GM23338 (cell line): Measurements from ENCODE around the gene GUCA1A.
"Not testable (repeated sequence)": the region's sequence is repeated elsewhere in the genome, so short reads cannot be mapped to it uniquely, and the experiment has no call there.

ENCODE experiments used
- CREB1 ChIP-seq: fragments of 250-450 bp; sonication (Bioruptor Pico); IDR thresholded peaks from 2 replicates; pipeline ENCODE4 v1.5.0; 2020; ENCODE audit warnings: low read depth, mild to moderate bottlenecking, moderate library complexity
- CTCF ChIP-seq, 2 experiments: fragments of 200-600 bp in 1 of 2; sonication (generic) in 1 of 2; conservative IDR thresholded peaks; 2 replicates each; pipeline versions ENCODE4 v1.5.1 to v1.6.1; 2016 to 2017; ENCODE audit warnings: antibody characterized with exemption in 2 of 2, low read depth in 2 of 2, mild to moderate bottlenecking in 2 of 2, moderate library complexity in 1 of 2
- EZH2 ChIP-seq: fragments of 200-600 bp; sonication (generic); IDR thresholded peaks from one replicate; pipeline ENCODE4 v1.8.0; 2017; ENCODE audit warnings: antibody characterized with exemption, mild to moderate bottlenecking, low read depth; ENCODE audit not compliant: unreplicated experiment
- POLR2AphosphoS5 ChIP-seq: IDR thresholded peaks from 2 replicates; pipeline ENCODE4 v1.6.1; 2016; ENCODE audit warnings: antibody characterized with exemption, low read depth
- REST ChIP-seq: IDR thresholded peaks from one replicate; pipeline ENCODE4 v1.6.1; 2018; ENCODE audit warnings: antibody characterized with exemption; ENCODE audit not compliant: unreplicated experiment

- TF ChIP-seq CTCF (conservative IDR thresholded peaks at IDR 0.05; ENCODE audit: low read depth in 2 of 2); POLR2AphosphoS5; REST; EZH2; CREB1 (CRISPR knock-in tag): not testable (repeated sequence)
Observed at GRCh38 chr6:42202131-42202915, 29.2 kb downstream of the GUCA1A start.
